SK-N-SH (cell line): Measurements from ENCODE around the gene GRM7. TPM values are rescaled to one million over a fixed set of nuclear protein-coding genes. Genes with fewer than 3 reads are reported as not detected.

Experiments
- CTCF ChIA-PET: fragments of 300-600, 350-600 bp; formaldehyde crosslinking; extraction: SDS; loops from one replicate; lab custom pipeline; 2021; lab: Yijun Ruan, JAX
- POLR2A ChIA-PET: fragments of 350-600 bp; sonication (Branson Sonifier 250); formaldehyde crosslinking; extraction: SDS; loops from one replicate; lab custom pipeline; 2020; ENCODE audit warnings: antibody characterized with exemption, inconsistent platforms; lab: Yijun Ruan, JAX
- DNase-seq: peaks from one replicate; pipeline ENCODE4 v3.0.0; 2012
- H2AFZ ChIP-seq: fragments of 200-600 bp; sonication (generic); 2 replicates; pipeline ENCODE4 v1.8.1; 2016; ENCODE audit warnings: antibody characterized with exemption, mild to moderate bottlenecking, low read depth
- H3F3A ChIP-seq: fragments of 200-600 bp; sonication (generic); replicated peaks from 2 replicates; pipeline ENCODE3; 2016; ENCODE audit warnings: antibody characterized with exemption, mild to moderate bottlenecking; ENCODE audit not compliant: insufficient read depth
- H3K27ac ChIP-seq, 2 experiments: fragments of 200-500 bp in 1 of 2; fragments of 200-600 bp in 1 of 2; sonication (Bioruptor generic) in 1 of 2; sonication (generic), shearing (Covaris generic) in 1 of 2; 2 replicates each; pipeline versions ENCODE4 v1.5.1 to v1.6.1; 2014 to 2016; ENCODE audit warnings: low read depth in 2 of 2, inconsistent platforms in 1 of 2, low read length in 1 of 2, mild to moderate bottlenecking in 1 of 2, mixed read lengths in 1 of 2
- H3K27me3 ChIP-seq: fragments of 200-600 bp; sonication (generic), shearing (Covaris generic); 2 replicates; pipeline ENCODE4 v1.6.1; 2016; ENCODE audit warnings: mixed run types; ENCODE audit not compliant: insufficient read depth
- H3K36me3 ChIP-seq, 2 experiments: fragments of 200-500 bp in 1 of 2; fragments of 200-600 bp in 1 of 2; sonication (Bioruptor generic) in 1 of 2; sonication (generic) in 1 of 2; replicated peaks in 1 of 2; 2 replicates each; pipeline versions ENCODE3 to v1.5.1; 2014 to 2016; ENCODE audit warnings: low read length in 1 of 2, mild to moderate bottlenecking in 1 of 2; ENCODE audit not compliant: insufficient read depth in 2 of 2, control insufficient read depth in 1 of 2
- H3K4me1 ChIP-seq, 2 experiments: fragments of 200-500 bp in 1 of 2; fragments of 200-600 bp in 1 of 2; sonication (Bioruptor generic) in 1 of 2; sonication (generic), shearing (Covaris generic) in 1 of 2; 2 replicates each; pipeline versions ENCODE4 v1.5.1 to v1.6.1; 2014 to 2016; ENCODE audit warnings: low read depth in 1 of 2, low read length in 1 of 2, mixed run types in 1 of 2; ENCODE audit not compliant: insufficient read depth in 2 of 2, control insufficient read depth in 1 of 2
- H3K4me2 ChIP-seq: fragments of 200-600 bp; sonication (generic), shearing (Covaris generic); 2 replicates; pipeline ENCODE4 v1.6.1; 2017; ENCODE audit warnings: mixed run types
- H3K4me3 ChIP-seq, 2 experiments: fragments of 200-500 bp in 1 of 2; fragments of 200-600 bp in 1 of 2; sonication (Bioruptor generic) in 1 of 2; sonication (generic), shearing (Covaris generic) in 1 of 2; 2 replicates each; pipeline versions ENCODE4 v1.5.1 to v1.8.1; 2014 to 2016; ENCODE audit warnings: low read depth in 2 of 2, inconsistent platforms in 1 of 2, low read length in 1 of 2, mild to moderate bottlenecking in 1 of 2, mixed read lengths in 1 of 2, moderate library complexity in 1 of 2
- H3K79me2 ChIP-seq: fragments of 200-600 bp; sonication (generic); 2 replicates; pipeline ENCODE4 v1.8.1; 2017; ENCODE audit warnings: mild to moderate bottlenecking; ENCODE audit not compliant: insufficient read depth
- H3K9ac ChIP-seq: fragments of 200-600 bp; sonication (generic); 2 replicates; pipeline ENCODE4 v1.6.1; 2017; ENCODE audit warnings: mixed run types
- H3K9me2 ChIP-seq: fragments of 200-600 bp; sonication (generic); 2 replicates; pipeline ENCODE4 v1.6.1; 2017; ENCODE audit warnings: mixed run types
- H3K9me3 ChIP-seq: fragments of 200-600 bp; sonication (generic); 2 replicates; pipeline ENCODE4 v1.6.1; 2017; ENCODE audit warnings: mixed run types, mild to moderate bottlenecking, moderate library complexity
- H4K20me1 ChIP-seq: fragments of 200-600 bp; sonication (generic); 2 replicates; pipeline ENCODE4 v1.6.1; 2017; ENCODE audit warnings: mild to moderate bottlenecking, mixed run types; ENCODE audit not compliant: insufficient read depth
- CTCF ChIP-seq: fragments of 200-600 bp; sonication (generic); IDR thresholded peaks from 2 replicates; pipeline ENCODE4 v1.6.1; 2017; ENCODE audit warnings: antibody characterized with exemption, mild to moderate bottlenecking, moderate library complexity
- ELF1 ChIP-seq: IDR thresholded peaks from 2 replicates; pipeline ENCODE4 v1.4.0; 2012
- EZH2phosphoT487 ChIP-seq: fragments of 200-600 bp; sonication (generic); IDR thresholded peaks from 2 replicates; pipeline ENCODE4 v1.6.1; 2017; ENCODE audit warnings: low read depth, mixed run types, mild to moderate bottlenecking, antibody characterized with exemption, moderate library complexity, borderline replicate concordance
- FOSL2 ChIP-seq: IDR thresholded peaks from 2 replicates; pipeline ENCODE4 v1.4.0; 2012; ENCODE audit warnings: low read depth, mild to moderate bottlenecking, moderate library complexity, borderline replicate concordance
- FOXJ3 ChIP-seq: sonication (generic); formaldehyde crosslinking; IDR thresholded peaks from 2 replicates; pipeline ENCODE4 v1.5.1; 2020; ENCODE audit warnings: mild to moderate bottlenecking, missing genetic modification reagents
- GABPA ChIP-seq: IDR thresholded peaks from 2 replicates; pipeline ENCODE4 v1.4.0; 2012; ENCODE audit warnings: low read depth, mild to moderate bottlenecking
- GATA2 ChIP-seq: sonication (generic); formaldehyde crosslinking; IDR thresholded peaks from 2 replicates; pipeline ENCODE4 v1.5.0; 2020; ENCODE audit warnings: mild to moderate bottlenecking, missing genetic modification reagents
- MXI1 ChIP-seq: IDR thresholded peaks from 2 replicates; pipeline ENCODE4 v1.6.1; 2012; ENCODE audit warnings: mild to moderate bottlenecking, low read depth, low read length, improper control_type of control experiment
- NFIC ChIP-seq: IDR thresholded peaks from 2 replicates; pipeline ENCODE4 v1.4.0; 2012; ENCODE audit warnings: borderline replicate concordance
- PBX3 ChIP-seq: IDR thresholded peaks from 2 replicates; pipeline ENCODE4; 2012
- RAD21 ChIP-seq: IDR thresholded peaks from 2 replicates; pipeline ENCODE4 v1.6.1; 2012; ENCODE audit warnings: mild to moderate bottlenecking, low read length
- REST ChIP-seq: IDR thresholded peaks from 2 replicates; pipeline ENCODE4 v1.6.1; 2012; ENCODE audit warnings: mild to moderate bottlenecking, low read depth, low read length, moderate library complexity
- RXRA ChIP-seq: IDR thresholded peaks from 2 replicates; pipeline ENCODE4 v1.4.0; 2012; ENCODE audit warnings: low read depth, mild to moderate bottlenecking, borderline replicate concordance
- SIN3A ChIP-seq: IDR thresholded peaks from 2 replicates; pipeline ENCODE4 v1.6.1; 2012; ENCODE audit warnings: low read depth, mild to moderate bottlenecking, low read length, moderate library complexity, borderline replicate concordance
- SMC3 ChIP-seq: IDR thresholded peaks from 2 replicates; pipeline ENCODE4 v1.6.1; 2012; ENCODE audit warnings: low read depth, low read length, improper control_type of control experiment
- TAF1 ChIP-seq: IDR thresholded peaks from 2 replicates; pipeline ENCODE4 v1.6.1; 2012; ENCODE audit warnings: low read depth, mild to moderate bottlenecking, low read length, moderate library complexity, borderline replicate concordance
- TEAD4 ChIP-seq: IDR thresholded peaks from 2 replicates; pipeline ENCODE4 v1.4.0; 2012; ENCODE audit warnings: mild to moderate bottlenecking, borderline replicate concordance; ENCODE audit not compliant: insufficient read depth
- USF1 ChIP-seq: IDR thresholded peaks from 2 replicates; pipeline ENCODE4 v1.4.0; 2012; ENCODE audit warnings: low read depth, borderline replicate concordance
- WGBS: methylation state at CpG from one replicate; pipeline ENCODE4 v1.1.6; 2017; ENCODE audit warnings: low lambda C conversion rate; 5-methylcytosine and 5-hydroxymethylcytosine counted together
- polyA plus RNA-seq, 3 experiments: library from polyadenylated mRNA; depleted of rRNA; stranded (reverse); fragments of >200 nt; gene quantifications; 2 replicates each; pipeline ENCODE4 v1.2.3, GENCODE V29; 2012

Gene GRM7
- polyA plus RNA-seq, 1 of the 3 experiments (the other 2 are of a cell fraction): 0.03 TPM

- TF ChIP-seq SIN3A (no peak), TAF1 (no peak), GABPA (no peak), FOXJ3 (CRISPR knock-in tag) (no peak), RXRA (no peak)
These were observed 657.5 kb downstream of the GRM7 start (continued) for GRCh38 chr3:7518456-7518855.

- Histone ChIP-seq H3K9me2 (no peaks in the 10 kb centered on the region), H3K9me3 (no peaks in the 10 kb centered on the region), H3K27me3 (no peaks in the 10 kb centered on the region), H3F3A (no peaks in the 10 kb centered on the region), H3K36me3 (no peaks in the 10 kb centered on the region), H3K4me3 (no peak overlapping the region), H3K27ac (no peak overlapping the region), H3K79me2 (no peaks in the 10 kb centered on the region), H2AFZ (no peak overlapping the region), H3K9ac (no peak overlapping the region), H3K4me2 (no peak overlapping the region), H3K4me1 (peaks cover 0 to 9% of the 10 kb centered on the region in 2 experiments; a peak in 2 of 4 replicates), H4K20me1 (no peaks in the 10 kb centered on the region)
- ChIA-PET CTCF (no interaction called here), POLR2A (no interaction called here)
- whole genome bisulfite sequencing: 60% methylated on average over 1 of the region's 1 CpG
- no peak for DNase-seq
- no peak for TF ChIP-seq FOXJ3 (CRISPR knock-in tag)
- no peak for TF ChIP-seq FOSL2
- TF ChIP-seq RXRA: no peak
- TF ChIP-seq ELF1: no peak
These were observed 659.1 kb downstream of the GRM7 start for GRCh38 chr3:7520059-7520458.

GRCh38 chr3:7520593-7520992 is 659.7 kb downstream of the GRM7 start:
- Histone ChIP-seq H3K4me1 (peaks cover 0 to 9% of the 10 kb centered on the region in 2 experiments; a peak in 2 of 4 replicates), H3F3A (no peaks in the 10 kb centered on the region), H3K27me3 (no peaks in the 10 kb centered on the region), H3K27ac (no peak overlapping the region), H3K79me2 (no peaks in the 10 kb centered on the region), H3K9ac (no peak overlapping the region), H3K9me3 (no peaks in the 10 kb centered on the region), H2AFZ (no peak overlapping the region)
- DNase-seq: no peak
- POLR2A ChIA-PET: no interaction called here
- TF ChIP-seq TEAD4: no peak
- TF ChIP-seq MXI1: no peak
- no peak for TF ChIP-seq RAD21
- TF ChIP-seq GATA2 (CRISPR knock-in tag): no peak
- TF ChIP-seq SIN3A: no peak
- no peak for TF ChIP-seq REST
- no peak for TF ChIP-seq CTCF
- no peak for TF ChIP-seq FOSL2
- TF ChIP-seq SMC3: no peak
- no peak for TF ChIP-seq PBX3
- no peak for TF ChIP-seq USF1
- TF ChIP-seq NFIC: no peak
- TF ChIP-seq EZH2phosphoT487: no peak
- TF ChIP-seq ELF1: no peak
- TF ChIP-seq, all 33 proteins: peak for 0
- WGBS: 11% methylated on average over 1 of the region's 1 CpG
- no peaks in the 10 kb centered on the region for H3K9me2 ChIP-seq
- no peak overlapping the region for H3K4me2 ChIP-seq
- H3K4me3 ChIP-seq: no peak overlapping the region
- CTCF ChIA-PET: no interaction called here
- H3K36me3 ChIP-seq: no peaks in the 10 kb centered on the region
- H4K20me1 ChIP-seq: no peaks in the 10 kb centered on the region
